ENCODE data around the gene HSPH1.
"Not testable (repeated sequence)": the region's sequence is repeated elsewhere in the genome, so short reads cannot be mapped to it uniquely, and the experiment has no call there.

Gene HSPH1

GRCh38 chr13:31105856-31106255, 55.8 kb downstream of the HSPH1 start:
- Histone ChIP-seq H3K9me3 (no peaks in the 10 kb centered on the region), H3K27ac (no peak overlapping the region), H4K20me1 (no peaks in the 10 kb centered on the region), H3K9ac (no peak overlapping the region), H3K36me3 (no peaks in the 10 kb centered on the region), H3K4me3 (no peak overlapping the region), H3K27me3 (no peaks in the 10 kb centered on the region), H3K4me1 (0 out of 2 replicates have a peak, but pooled peaks cover 5% of the 10 kb centered on the region), H3K4me2 (no peak overlapping the region)
- TF ChIP-seq Cebpa-rat (IDR thresholded peaks at IDR 0.05): no peak

GRCh38 chr13:31105020-31105795, 56.5 kb downstream of the HSPH1 start:
- Histone ChIP-seq H3K4me3 (no peak overlapping the region), H3K9me3 (no peaks in the 10 kb centered on the region), H3K9ac (no peak overlapping the region), H3K27me3 (no peaks in the 10 kb centered on the region), H3K27ac (no peak overlapping the region), H3K36me3 (no peaks in the 10 kb centered on the region), H3K4me2 (no peak overlapping the region), H4K20me1 (no peaks in the 10 kb centered on the region), H3K4me1 (0 out of 2 replicates have a peak, but pooled peaks cover 5% of the 10 kb centered on the region)
- TF ChIP-seq Cebpa-rat (IDR thresholded peaks at IDR 0.05): no peak

- Histone ChIP-seq H4K20me1 (no peaks in the 10 kb centered on the region), H3K27me3 (no peaks in the 10 kb centered on the region), H3K27ac (no peak overlapping the region), H3K4me2 (no peak overlapping the region), H3K4me3 (no peak overlapping the region), H3K4me1 (0 out of 2 replicates have a peak, but pooled peaks cover 5% of the 10 kb centered on the region), H3K36me3 (no peaks in the 10 kb centered on the region), H3K9ac (no peak overlapping the region), H3K9me3 (no peaks in the 10 kb centered on the region)
- TF ChIP-seq Cebpa-rat (IDR thresholded peaks at IDR 0.05): no peak
Measured at GRCh38 chr13:31102905-31103304, 58.8 kb downstream of the HSPH1 start.

DNA sequence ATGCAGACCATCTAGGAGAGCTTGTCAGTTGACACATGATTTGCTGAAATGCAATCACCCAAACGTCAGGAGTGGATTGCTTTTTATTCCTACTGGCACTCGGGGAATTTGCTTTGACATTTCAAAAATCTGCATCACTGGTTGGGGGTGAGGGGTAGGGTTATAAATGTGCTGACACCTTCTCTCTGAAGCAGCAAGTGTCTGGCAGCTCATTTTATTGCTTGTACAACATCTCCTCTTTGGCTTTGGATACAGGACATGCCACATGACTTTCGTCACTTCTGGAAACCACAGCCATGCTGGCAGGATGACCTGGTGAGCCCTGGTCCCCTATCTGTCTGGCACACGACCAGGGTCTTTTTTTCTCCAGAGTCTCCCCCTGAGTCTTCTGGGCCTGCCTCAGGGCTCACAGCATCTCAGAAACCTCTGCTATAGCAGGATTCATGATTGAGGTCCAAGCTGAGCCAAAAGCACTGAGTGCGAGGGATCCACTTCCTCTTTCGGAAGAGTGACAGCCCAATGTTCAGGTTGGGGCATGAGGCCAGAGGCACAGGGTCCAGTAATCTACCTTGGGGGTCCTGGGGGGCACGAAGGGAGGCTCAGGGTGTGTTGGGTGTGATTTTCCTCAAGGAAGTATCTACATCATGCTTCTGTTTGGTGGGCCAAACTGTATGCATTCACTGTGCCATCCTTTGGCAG, 60.1 kb downstream of the HSPH1 start:
- Histone ChIP-seq H3K4me2 (no peak overlapping the region), H3K9ac (no peak overlapping the region), H3K4me3 (no peak overlapping the region), H3K36me3 (no peaks in the 10 kb centered on the region), H3K27ac (no peak overlapping the region), H3K4me1 (0 out of 2 replicates have a peak, but pooled peaks cover 5% of the 10 kb centered on the region), H3K27me3 (no peaks in the 10 kb centered on the region), H3K9me3 (no peaks in the 10 kb centered on the region), H4K20me1 (no peaks in the 10 kb centered on the region)
- TF ChIP-seq Cebpa-rat (IDR thresholded peaks at IDR 0.05): no peak

- no peak overlapping the region for H3K4me3 ChIP-seq
- H3K4me2 ChIP-seq: no peak overlapping the region
- H3K4me1 ChIP-seq: no peaks in the 10 kb centered on the region
- H3K27me3 ChIP-seq: no peaks in the 10 kb centered on the region
- TF ChIP-seq Cebpa-rat (IDR thresholded peaks at IDR 0.05): no peak
- H3K9me3 ChIP-seq: no peaks in the 10 kb centered on the region
- no peak overlapping the region for H3K9ac ChIP-seq
- H4K20me1 ChIP-seq: no peaks in the 10 kb centered on the region
- H3K27ac ChIP-seq: no peak overlapping the region
- no peaks in the 10 kb centered on the region for H3K36me3 ChIP-seq
Measured at GRCh38 chr13:31100721-31101120, 61.0 kb downstream of the HSPH1 start.

DNA sequence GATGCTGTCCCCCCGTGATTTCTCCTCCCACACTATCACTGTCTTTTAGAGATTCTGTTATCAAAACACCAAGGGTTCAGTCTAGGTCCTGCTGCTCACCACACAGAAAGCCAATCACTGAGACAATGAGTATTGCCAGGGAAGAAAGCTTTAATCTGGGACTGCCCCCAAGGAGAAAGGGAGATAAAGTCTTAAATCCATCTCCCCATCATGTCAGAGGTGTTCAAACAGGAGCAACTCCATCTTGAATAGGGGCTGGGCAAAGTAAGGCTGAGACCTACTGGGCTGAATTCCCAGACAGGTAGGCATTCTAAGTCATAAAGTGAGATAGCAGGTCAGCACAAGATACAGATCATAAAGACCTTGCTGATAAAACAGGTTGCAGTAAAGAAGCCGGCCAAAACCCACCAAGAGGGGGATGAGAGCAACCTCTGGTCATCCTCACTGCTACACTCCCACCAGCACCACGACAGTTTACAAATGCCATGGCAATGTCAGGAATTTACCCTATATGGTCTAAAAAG, 63.7 kb downstream of the HSPH1 start:
- H3K4me2 ChIP-seq, H3K27ac ChIP-seq, H3K4me3 ChIP-seq, H3K9me3 ChIP-seq, H4K20me1 ChIP-seq, H3K27me3 ChIP-seq, H3K36me3 ChIP-seq, H3K9ac ChIP-seq, H3K4me1 ChIP-seq: not testable (repeated sequence)

DNA sequence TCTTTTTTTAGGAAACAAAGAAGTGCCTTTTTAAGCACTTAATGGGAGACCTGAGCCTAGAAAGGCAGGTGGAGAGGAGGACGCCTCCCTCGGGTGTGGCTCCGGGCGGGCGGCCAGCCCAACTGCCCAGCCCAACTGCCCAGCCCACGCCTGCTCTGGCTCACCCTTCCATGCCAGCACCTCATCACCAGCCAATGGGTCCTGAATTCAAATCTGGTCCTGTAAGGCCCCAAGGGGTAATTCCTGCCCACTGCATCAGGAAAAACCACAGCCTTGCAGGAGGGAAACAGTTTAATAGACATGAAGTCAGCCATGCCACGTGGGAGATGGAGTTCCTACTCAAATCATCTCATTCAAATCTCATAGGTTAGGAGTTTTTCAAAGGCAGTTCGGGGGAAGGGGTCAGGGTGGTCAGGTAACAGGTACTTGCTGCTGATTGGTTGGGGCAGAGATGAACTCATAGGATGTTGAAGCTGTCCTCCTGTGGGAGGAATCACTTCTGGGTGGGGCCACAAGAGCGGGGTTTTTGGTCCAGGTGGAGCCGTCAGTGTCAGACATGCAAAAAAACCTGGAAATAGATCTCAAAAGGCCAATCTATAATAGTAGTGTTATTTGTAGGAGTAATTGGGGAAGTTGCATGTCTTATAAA, 64.9 kb downstream of the HSPH1 start:
- Histone ChIP-seq H3K9me3 (no peaks in the 10 kb centered on the region), H4K20me1 (no peaks in the 10 kb centered on the region), H3K27ac (no peak overlapping the region), H3K36me3 (no peaks in the 10 kb centered on the region), H3K27me3 (no peaks in the 10 kb centered on the region), H3K9ac (no peak overlapping the region), H3K4me3 (no peak overlapping the region), H3K4me1 (no peaks in the 10 kb centered on the region), H3K4me2 (no peak overlapping the region)
- TF ChIP-seq Cebpa-rat (IDR thresholded peaks at IDR 0.05): no peak

DNA sequence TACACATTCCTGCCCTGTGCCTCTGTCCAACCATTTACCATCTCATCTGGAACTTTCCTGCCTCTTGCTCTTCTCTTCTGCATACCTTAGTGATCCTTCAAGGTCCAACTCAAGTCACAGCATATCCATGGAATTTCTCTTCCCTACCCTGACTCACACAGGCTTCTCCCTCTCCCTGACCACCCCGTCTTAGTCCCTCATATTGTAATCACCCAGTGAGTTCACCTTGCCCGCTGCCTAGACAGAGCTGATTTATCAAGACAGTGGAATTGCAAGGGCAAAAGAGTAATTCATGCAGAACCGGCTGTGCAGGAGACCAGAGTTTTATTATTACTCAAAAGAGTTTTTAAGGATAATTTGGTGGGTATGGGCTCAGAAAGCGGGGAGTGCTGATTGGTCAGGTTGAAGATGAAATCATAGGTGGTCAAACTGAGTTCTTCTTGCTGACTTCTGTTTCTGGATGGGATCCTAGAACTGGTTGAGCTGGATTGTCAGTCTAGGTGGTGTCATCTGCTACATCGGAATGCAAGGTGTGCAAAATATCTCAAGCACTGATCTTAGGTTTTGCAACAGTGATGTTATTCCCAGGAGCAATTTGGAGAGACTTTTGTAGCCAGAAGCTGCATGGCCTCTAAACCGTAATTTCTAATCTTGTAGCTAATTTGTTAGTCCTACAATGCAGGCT, 67.2 kb downstream of the HSPH1 start:
- H4K20me1 ChIP-seq: no peaks in the 10 kb centered on the region
- H3K27ac ChIP-seq: no peak overlapping the region
- no peaks in the 10 kb centered on the region for H3K36me3 ChIP-seq
- no peak overlapping the region for H3K4me3 ChIP-seq
- no peak overlapping the region for H3K9ac ChIP-seq
- 0 out of 2 replicates have a peak, but pooled peaks cover 8% of the 10 kb centered on the region for H3K4me1 ChIP-seq
- H3K9me3 ChIP-seq: no peaks in the 10 kb centered on the region
- H3K4me2 ChIP-seq: no peak overlapping the region
- H3K27me3 ChIP-seq: no peaks in the 10 kb centered on the region
- TF ChIP-seq Cebpa-rat (IDR thresholded peaks at IDR 0.05): no peak

DNA sequence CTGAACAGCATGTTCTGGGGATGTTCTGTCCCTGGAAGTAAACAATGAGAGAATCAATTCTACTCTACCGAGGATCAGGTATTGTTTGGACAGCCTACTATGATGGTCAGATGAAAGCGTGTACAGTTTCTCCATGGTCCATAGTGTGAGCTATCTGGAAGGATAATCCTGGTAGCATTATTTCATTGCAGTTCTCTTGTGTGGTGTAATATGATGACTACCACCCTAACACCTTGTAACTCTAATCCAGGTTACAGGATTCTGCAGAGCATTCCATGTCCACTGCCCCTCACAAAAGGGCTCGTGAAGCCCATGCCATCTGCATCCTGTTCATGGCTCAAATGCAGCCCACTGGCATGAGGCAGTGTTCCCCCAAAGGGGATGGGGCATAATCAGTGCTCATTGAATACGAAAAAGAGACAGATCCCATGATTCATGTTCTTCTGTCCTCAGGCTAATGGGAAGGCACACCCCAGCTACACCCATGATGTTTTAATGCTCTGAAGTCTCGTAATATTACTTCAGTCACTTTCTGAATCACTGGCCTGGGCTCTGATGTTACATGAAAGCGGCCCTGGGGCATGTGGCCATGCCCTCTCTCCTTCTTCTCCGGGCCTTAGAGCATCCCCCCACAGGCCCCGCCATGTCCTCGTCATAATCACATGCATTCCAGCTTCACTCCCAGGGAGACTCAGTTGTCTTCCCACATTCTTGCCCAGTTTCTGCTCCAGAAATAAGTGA, 68.4 kb downstream of the HSPH1 start:
- Histone ChIP-seq H3K4me1 (0 out of 2 replicates have a peak, but pooled peaks cover 8% of the 10 kb centered on the region), H3K4me2 (no peak overlapping the region), H3K36me3 (no peaks in the 10 kb centered on the region), H4K20me1 (no peaks in the 10 kb centered on the region), H3K27ac (no peak overlapping the region), H3K27me3 (no peaks in the 10 kb centered on the region), H3K4me3 (no peak overlapping the region), H3K9ac (no peak overlapping the region), H3K9me3 (no peaks in the 10 kb centered on the region)
- no peak for TF ChIP-seq Cebpa-rat (IDR thresholded peaks at IDR 0.05)
